ENCODE data around the gene YWHAG.

GRCh38 chr7:76330261-76330660, 28.5 kb downstream of the YWHAG start:
- TF ChIP-seq, protein P1, sequence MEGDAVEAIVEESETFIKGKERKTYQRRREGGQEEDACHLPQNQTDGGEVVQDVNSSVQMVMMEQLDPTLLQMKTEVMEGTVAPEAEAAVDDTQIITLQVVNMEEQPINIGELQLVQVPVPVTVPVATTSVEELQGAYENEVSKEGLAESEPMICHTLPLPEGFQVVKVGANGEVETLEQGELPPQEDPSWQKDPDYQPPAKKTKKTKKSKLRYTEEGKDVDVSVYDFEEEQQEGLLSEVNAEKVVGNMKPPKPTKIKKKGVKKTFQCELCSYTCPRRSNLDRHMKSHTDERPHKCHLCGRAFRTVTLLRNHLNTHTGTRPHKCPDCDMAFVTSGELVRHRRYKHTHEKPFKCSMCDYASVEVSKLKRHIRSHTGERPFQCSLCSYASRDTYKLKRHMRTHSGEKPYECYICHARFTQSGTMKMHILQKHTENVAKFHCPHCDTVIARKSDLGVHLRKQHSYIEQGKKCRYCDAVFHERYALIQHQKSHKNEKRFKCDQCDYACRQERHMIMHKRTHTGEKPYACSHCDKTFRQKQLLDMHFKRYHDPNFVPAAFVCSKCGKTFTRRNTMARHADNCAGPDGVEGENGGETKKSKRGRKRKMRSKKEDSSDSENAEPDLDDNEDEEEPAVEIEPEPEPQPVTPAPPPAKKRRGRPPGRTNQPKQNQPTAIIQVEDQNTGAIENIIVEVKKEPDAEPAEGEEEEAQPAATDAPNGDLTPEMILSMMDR (IDR thresholded peaks at IDR 0.05) = no peak
- TF ChIP-seq POLR2A (IDR thresholded peaks at IDR 0.05) = no peak

Data from Peyer's patch (tissue), 4 donors.